ENCODE data around the gene SCYL1. TPM values are rescaled to one million over a fixed set of nuclear protein-coding genes. Genes with fewer than 3 reads are reported as not detected.

Gene SCYL1
- total and polyA plus RNA-seq, 2 experiments from 2014 or later = 52.7 to 66.1 TPM

GRCh38 chr11:65488273-65489034 is 36.4 kb upstream of the SCYL1 start:
- Mint-ChIP-seq H3K4me3 (peak overlapping the region; percentile 62), H3K36me3 (ENCODE audit: low read depth) (no peaks in the 10 kb centered on the region), H3K4me1 (peaks cover 80% of the 10 kb centered on the region), H3K27me3 (ENCODE audit: insufficient read depth, low read depth, poor library complexity) (peaks cover 33% of the 10 kb centered on the region), H3K9me3 (no peaks in the 10 kb centered on the region; the same call in 2 of the 3 replicates), H3K27ac (peak overlapping the region; percentile 99)
- H4K20me1 ChIP-seq (replicated peaks; ENCODE audit: insufficient read depth) = no peaks in the 10 kb centered on the region
- H3K4me1 ChIP-seq (ENCODE audit: insufficient read depth) = peaks cover 78% of the 10 kb centered on the region
- no peaks in the 10 kb centered on the region for H3K27me3 ChIP-seq (ENCODE audit: insufficient read depth)
- DNase-seq (ENCODE audit: low spot score) (no peak), ATAC-seq (peak; percentile 3)
- H3K4me2 ChIP-seq = peak overlapping the region; percentile 76
- H3K79me2 ChIP-seq (replicated peaks; ENCODE audit: insufficient read depth) = no peaks in the 10 kb centered on the region
- TF ChIP-seq CTCF (conservative IDR thresholded peaks at IDR 0.05; ENCODE audit: low read depth in 2 of 2) = no peak
- no peak for TF ChIP-seq ETS1 (IDR thresholded peaks at IDR 0.05)
- TF ChIP-seq REST (IDR thresholded peaks at IDR 0.05; ENCODE audit: unreplicated experiment) = no peak
- TF ChIP-seq ZNF331 (CRISPR knock-in tag; IDR thresholded peaks at IDR 0.05; ENCODE audit: low read depth) = no peak
- no peak for TF ChIP-seq JUNB (IDR thresholded peaks at IDR 0.05; ENCODE audit: unreplicated experiment)
- TF ChIP-seq CREB1 (CRISPR knock-in tag; IDR thresholded peaks at IDR 0.05; ENCODE audit: low read depth) = peak; percentile 53; the same call in 1 of the 2 replicates
- no peaks in the 10 kb centered on the region for H3K36me3 ChIP-seq (ENCODE audit: insufficient read depth)
- H3K27ac ChIP-seq (ENCODE audit: low read depth) = peak overlapping the region; percentile 98
- H3K4me3 ChIP-seq = peak overlapping the region; percentile 49
- no peaks in the 10 kb centered on the region for H3K9me2 ChIP-seq (ENCODE audit: insufficient read depth)
- H3F3A ChIP-seq (replicated peaks; ENCODE audit: low read depth) = peaks cover 19% of the 10 kb centered on the region
- no peak overlapping the region for H2AFZ ChIP-seq
